HG03571 (cell line): ENCODE measurements around the gene LAMC2.
"Not testable (repeated sequence)": the region's sequence is repeated elsewhere in the genome, so short reads cannot be mapped to it uniquely, and the experiment has no call there.

Experiments
- ATAC-seq: cut with Tn5 transposase; IDR thresholded peaks from one replicate; pipeline ENCODE4 v1.9.1; 2021; ENCODE audit not compliant: unreplicated experiment

LAMC2 gene

DNA sequence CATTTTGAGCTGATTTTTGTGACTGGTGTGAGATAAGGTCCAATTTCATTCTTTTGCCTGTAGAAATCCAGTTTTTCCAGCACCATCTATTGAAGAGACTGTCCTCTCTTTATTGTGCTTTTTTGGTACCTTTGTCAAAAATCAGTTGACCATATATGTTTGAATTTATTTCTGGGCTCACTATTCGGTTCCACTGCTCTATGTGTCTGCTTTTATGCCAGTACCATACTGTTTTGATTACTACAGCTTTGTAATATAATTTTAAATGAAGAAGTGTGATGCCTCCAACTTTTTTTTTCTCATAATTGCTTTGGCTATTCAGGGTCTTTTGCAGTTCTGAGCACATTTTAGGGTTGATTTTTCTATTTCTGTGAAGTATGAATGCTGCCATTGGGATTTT, 69.0 kb downstream of the LAMC2 start:
- ATAC-seq: no peak

DNA sequence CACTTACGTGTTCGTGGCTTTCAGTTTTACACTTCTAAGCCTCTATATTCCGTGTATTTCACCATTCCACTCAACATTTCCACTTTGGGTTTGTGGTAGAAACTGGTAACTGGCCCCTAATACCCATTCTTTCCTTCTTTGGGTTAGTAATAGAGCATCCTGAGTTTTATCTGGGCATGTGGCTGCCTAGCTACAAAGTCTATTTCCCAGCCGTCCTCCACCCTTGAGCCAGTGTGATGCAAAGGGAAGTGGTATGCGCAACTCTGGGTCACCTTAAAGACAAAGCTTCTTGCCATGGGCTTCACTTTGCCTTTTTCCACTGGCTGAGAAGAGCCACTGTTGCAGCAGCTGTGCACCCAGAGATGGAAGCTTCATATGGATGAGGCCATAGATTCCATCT, 73.9 kb downstream of the LAMC2 start:
- no peak for ATAC-seq

DNA sequence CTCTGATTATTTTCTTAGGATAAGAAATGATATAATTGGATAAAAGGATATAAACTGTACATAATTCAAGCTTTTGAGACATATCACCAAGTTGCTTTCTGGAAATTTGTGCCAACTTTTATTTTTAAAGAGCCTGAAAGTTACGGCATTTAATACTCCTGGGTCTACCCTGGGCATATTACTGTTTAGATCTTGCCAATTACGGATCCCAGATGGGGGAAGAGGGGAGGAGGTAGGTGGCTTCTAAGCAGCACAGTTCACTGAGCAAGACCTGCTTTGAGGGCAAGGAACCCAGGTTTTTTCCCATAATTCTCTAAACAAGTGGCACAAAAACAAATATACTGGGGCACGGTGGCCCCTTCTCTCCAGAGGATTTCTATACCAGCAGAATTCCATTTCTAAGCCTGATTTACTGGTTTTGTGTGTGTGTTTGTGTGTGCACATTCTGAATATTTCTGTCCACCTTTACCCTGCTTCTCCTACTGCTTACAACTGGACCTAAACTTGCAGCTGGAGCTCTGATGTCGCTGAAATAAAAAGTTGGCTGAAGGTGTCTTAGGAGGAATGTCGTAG, 76.7 kb downstream of the LAMC2 start:
- ATAC-seq: no peak

DNA sequence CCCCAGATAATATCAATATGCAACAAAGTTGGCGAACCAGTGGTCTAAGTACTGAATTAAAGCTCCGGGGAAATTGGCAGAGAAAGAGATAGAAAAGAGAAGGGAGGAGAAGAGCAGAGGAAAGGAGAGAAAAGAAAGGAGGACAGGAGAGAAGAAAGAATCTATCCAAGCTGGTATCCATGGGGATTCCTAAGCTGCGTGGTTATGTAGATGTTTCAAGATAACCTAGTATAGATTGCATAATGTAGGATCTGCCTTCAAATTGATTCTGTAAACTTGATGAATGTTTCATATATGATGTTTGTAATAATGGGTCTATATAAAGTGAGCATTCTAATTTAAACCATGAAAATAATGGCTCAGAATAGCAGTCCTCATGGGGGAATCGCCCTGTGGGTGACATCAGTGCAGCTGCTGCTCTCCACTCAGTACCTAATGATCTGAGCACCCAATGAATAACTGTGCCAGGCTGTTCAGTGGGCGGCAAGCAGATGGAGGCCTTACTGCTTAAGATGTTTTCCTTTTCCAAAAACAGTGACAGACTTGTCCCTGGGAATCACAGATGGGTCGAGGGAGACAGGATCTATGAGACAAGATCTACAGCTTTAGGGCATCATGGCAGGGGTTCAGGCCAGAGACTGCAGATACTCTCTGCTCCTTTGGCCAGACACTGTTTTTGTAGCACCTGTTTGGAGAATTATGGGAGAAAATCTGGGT, 78.0 kb downstream of the LAMC2 start:
- ATAC-seq: no peak

DNA sequence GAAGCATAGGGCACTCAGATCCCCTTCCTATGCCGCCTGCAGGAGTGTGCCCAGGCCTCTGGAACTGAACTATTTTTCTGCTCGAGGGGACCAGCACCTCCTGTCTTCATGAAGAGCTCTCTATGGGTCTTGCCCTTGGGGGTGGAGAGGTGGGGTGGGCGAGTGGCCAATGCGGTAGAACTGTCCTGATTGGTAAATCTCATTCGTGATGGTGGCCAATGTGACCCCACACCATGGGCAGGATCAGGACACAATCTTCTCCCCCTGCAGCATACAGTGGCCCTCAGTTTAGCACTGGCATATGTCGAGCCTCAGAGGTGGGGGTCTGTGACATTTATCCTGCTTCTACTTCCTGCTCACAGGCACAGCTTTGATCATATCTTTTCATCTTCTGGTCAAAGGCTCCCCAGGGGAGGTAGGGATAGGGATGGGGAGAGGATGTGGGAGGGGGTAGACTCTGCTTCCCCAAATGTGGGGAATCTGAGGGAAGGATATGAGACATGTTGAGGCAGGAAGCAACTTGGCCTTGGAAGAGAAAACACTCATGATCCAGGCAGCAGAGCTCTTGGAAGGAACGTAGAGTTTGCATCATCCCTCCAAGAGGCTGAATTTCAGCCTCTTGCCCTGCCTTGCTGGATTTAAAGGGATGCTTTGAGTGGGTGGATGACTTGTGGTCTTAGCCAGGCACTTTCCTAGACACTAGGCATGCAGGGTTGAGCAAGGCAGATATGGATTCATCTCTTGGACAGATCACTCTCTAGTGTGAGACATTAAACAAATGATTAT, 81.8 kb downstream of the LAMC2 start:
- ATAC-seq: no peak

DNA sequence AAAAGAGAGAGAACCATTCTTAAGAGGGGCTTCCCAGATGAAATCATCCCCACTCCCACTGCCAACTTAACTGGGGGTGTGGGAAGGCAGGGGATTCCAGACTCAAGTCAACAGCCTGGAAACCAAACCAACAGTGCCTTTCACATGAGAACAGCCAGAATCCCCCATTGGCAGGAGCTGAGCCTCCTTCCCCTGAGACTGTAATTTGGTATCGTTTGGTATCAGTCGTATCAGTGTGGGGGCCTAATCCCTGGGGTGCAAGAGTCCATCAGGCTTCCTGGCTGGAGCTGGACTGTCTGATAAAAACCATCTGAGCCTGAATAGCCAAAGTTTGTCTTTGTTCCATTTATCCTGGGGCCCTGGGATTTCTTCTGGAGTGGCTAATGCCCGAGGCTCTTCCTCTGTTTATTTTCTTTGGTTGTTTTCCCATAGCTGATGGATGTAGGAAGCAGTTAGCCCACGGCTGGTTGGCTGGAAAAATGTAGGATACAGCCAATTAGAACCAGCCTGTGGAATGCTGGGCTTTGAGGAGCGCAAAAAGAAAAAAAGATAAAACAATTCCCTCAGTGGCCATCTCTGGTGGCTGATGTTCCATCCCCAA, 84.6 kb downstream of the LAMC2 start:
- no peak for ATAC-seq

- ATAC-seq: no peak
Measured at GRCh38 chr1:183272390-183272848, 86.4 kb downstream of the LAMC2 start.

- no peak for ATAC-seq
Measured at GRCh38 chr1:183273300-183273699, 87.2 kb downstream of the LAMC2 start.

DNA sequence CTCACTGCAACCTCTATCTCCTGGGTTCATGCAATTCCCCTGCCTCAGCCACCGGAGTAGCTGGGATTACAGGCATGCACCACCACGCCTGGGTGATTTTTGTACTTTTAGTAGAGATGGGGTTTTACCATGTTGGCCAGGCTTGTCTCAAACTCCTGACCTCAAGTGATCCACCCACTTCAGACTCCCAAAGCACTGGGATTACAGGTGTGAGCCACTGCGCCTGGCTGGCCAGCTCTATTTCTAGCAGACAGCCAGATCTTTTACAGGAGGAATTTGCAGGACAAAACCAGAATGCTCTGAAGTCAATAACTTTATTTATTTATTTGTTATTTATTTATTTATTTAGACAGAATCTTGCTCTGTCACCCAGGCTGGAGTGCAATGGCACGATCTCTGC, 87.9 kb downstream of the LAMC2 start:
- not testable (repeated sequence) for ATAC-seq

- no peak for ATAC-seq
Measured at GRCh38 chr1:183274836-183275235, 88.8 kb downstream of the LAMC2 start.

- no peak for ATAC-seq
Measured at GRCh38 chr1:183275322-183275721, 89.3 kb downstream of the LAMC2 start.

DNA sequence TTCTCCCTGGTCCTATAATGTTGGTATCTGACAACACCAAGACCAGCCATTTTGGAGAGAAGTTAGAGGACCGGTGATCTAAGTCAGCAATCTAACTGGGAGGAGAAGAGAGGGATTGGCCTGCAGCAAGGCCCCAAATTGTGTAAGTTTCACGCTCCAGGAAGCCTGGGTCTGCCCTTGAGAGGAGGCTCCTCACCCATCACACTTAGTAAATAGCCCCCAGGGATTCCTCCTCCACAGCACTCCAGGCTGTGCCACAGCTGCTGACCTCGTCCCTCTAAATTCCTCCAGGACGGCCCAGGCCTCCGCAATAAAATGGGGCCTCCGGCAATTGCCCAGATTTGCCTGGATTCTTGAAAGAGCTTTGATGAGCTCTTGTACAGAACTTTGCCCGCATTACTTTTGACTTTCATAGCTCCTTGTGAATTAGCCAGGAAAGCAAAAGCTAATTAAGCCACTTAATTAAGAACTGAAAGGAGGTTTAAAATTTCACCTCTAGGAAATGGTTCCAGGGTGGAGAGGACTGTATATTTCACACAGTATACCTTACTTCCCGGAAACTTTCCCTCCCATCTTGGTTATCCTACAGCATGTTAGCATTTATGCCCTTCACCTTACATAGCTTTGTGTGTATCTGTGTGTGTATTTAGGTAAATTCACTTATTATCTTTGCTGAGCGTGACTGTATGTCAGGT, 90.5 kb downstream of the LAMC2 start:
- no peak for ATAC-seq

DNA sequence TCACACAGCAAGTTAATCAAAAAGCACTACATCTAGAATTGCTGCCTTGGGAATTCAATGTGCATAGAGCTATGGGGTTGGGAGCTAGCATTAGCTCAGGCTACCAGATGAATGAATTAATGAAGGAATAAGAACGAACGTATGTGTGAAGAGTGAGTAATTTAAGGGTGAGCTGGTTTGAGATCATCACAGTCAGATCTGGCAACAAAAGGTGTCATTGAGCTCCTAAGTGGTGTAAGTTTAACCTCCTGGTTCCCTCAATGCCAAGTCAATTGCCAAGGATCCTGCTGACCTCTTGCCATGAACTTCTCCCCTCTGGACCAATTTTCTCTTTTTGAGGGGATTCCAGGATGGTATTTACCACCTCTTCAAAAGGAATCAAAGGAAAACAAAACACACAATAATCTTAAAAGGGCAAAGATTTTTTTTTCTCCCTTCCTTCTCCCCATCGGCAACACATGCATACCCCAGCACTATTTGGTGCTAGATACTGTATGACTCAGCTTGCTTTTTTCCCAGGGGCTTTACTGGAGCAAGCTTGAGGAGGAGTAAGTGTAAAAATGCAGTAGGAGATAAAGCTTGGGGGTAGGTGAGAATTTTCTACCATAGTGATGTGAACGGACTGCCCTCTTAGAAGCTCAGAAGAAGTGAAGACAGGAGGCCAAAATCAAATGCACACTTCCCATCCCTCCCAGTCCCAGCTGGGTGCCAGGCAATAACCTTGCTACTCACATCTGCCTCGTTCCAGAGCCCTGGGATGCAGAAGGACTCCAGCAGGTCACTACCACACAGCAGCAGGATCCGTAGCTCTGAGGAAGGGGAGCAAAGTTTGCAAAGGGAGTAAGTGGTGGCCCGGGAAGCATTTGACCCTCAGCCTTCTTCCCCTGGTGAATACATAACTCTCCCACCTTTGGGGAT, 92.0 kb downstream of the LAMC2 start:
- no peak for ATAC-seq

DNA sequence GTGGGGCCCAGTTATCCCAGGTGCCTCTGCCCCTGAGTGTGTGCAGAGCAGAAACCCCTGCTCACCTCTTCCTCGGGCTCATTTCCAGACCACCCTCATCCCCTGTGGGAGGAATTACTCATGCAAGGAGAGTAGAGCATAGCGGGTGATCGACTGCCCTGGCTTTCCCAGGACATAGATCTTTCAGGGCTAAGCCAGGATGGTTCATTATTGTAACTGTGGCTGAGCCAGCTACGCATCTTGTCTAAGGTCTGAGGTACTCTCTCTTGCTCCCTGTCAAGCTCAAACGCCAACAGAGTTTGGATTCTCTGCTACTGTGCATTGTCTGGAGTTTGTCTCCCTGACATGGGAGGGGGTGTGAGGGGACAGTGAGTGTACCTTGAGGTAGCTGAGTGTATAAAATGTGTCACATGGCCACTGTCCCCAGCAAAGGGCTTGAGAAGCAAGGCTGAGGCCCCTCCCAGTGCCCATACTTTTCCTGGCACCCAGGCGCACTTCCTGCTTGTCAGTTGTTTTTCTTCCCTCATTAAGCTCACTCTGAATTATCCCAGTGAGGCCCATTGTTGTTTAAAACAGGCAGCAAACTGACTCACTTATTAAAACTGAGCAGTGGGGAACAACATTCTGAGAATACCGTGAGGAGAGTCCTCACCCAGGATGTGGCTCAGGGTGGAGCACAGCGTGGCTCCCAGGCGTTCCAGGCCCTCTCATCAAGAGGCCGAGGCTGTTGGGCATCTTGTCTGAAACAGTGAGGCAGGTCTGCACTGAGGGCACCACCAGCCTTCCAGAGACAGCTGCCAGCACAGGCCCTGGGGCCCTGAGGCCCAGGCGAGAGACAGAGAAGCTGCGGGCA, 92.9 kb downstream of the LAMC2 start:
- no peak for ATAC-seq

GRCh38 chr1:183279835-183280234, 93.8 kb downstream of the LAMC2 start:
- ATAC-seq: no peak

DNA sequence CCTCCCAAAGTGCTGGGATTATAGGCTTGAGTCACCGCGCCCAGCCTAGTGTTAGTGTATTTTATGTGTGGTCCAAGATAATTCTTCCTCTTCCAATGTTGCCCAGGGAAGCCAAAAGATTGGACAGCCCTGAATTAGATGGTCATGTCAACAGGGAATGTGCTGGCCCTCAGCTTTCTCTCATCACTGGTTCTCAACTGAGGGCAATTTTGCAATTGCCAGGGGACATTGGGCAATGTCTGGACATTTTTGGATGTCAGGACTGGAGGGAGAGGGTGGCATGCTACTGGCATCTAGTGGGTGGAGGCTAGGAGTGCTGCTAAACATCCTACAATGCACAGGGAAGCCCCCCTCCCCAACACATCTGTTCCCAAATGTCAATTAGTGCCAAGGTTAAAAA, 95.0 kb downstream of the LAMC2 start:
- no peak for ATAC-seq

DNA sequence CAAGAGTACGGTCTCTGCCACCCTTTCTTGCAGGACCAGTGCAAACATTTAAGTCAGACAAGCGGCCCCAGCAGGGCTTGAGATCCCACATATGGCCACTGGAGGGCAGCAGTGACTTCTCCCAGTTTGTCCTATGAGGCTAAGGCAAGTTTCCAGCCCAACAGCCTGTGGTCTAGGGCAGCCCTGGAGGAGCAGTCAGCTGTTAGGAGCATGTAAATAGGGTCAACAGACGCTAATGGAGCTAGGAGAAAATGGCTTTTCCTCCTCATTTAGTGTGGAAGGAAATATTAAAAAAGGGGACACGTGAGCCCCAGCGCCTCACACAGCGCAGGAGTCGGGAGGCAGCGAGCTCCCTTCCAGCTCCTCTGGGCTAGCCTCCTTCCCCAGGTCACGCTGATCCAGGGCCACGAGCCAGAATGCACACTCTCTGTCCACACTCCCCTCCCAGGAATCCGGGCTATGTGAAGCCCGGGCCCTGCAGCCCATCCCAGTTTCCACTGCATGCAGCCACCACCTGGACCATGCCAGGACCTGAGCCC, 95.6 kb downstream of the LAMC2 start:
- peak; percentile 78 for ATAC-seq

DNA sequence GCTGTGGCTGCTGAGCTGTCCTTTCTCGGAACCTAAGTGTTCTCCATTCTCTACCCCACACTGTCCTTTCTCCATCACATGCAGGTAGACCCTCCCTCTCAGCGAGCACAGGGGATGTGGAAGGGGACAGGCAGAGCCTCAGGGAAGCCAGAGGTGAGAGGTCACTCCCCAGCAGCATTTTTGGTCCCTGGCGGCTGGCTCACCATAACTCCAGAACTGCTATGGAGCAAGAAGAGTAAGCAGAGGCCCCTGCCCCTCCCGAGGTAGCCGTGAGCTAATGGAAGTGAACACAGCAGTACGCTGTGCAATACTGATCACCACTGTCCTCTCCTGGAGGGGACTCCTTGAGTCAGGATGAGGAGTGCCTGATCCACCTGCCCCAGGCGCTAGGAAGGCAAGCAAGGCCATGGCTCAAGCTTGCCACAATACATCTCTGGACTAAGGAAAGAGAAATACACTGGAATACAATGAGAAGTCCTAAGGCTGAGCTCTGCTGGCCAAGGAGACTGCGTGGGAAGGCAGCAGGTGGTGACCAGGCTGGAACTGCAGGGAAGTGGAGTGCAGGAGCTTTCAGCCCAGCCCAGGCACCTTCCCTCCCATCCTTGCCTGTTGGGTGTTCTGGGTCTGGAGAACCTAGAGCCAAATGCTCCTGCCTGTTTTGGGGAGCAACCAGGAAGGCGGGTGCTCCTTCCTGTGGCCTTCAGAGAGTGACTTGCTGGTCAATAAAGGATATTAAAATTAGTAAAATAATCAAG, 96.2 kb downstream of the LAMC2 start:
- no peak for ATAC-seq
